ENCODE data around the gene CALML3.

CALML3 gene

GRCh38 chr10:5484205-5484604, 40.6 kb upstream of the CALML3 start:
- H3K27me3 ChIP-seq (ENCODE audit: control insufficient read depth, insufficient read depth, low read length): no peaks in the 10 kb centered on the region
- no peak overlapping the region for H3K9ac ChIP-seq (ENCODE audit: low read length)
- no peaks in the 10 kb centered on the region for H3K36me3 ChIP-seq (ENCODE audit: control insufficient read depth, low read depth, low read length)
- H3K4me1 ChIP-seq (ENCODE audit: control insufficient read depth, low read depth, low read length): peaks cover 5% of the 10 kb centered on the region
- H3K27ac ChIP-seq (ENCODE audit: low read length): no peak overlapping the region
- no peaks in the 10 kb centered on the region for H3K9me3 ChIP-seq (ENCODE audit: control insufficient read depth, low read depth, low read length)
- no peak overlapping the region for H3K4me3 ChIP-seq (ENCODE audit: low read length)

- H3K4me3 ChIP-seq (ENCODE audit: low read length): no peak overlapping the region
- no peak overlapping the region for H3K9ac ChIP-seq (ENCODE audit: low read length)
- peaks cover 5% of the 10 kb centered on the region for H3K4me1 ChIP-seq (ENCODE audit: control insufficient read depth, low read depth, low read length)
- no peaks in the 10 kb centered on the region for H3K9me3 ChIP-seq (ENCODE audit: control insufficient read depth, low read depth, low read length)
- H3K27me3 ChIP-seq (ENCODE audit: control insufficient read depth, insufficient read depth, low read length): no peaks in the 10 kb centered on the region
- H3K36me3 ChIP-seq (ENCODE audit: control insufficient read depth, low read depth, low read length): no peaks in the 10 kb centered on the region
- H3K27ac ChIP-seq (ENCODE audit: low read length): no peak overlapping the region
Observed at GRCh38 chr10:5485290-5485689, 39.5 kb upstream of the CALML3 start.

- Histone ChIP-seq H3K36me3 (ENCODE audit: control insufficient read depth, low read depth, low read length) (no peaks in the 10 kb centered on the region), H3K4me3 (ENCODE audit: low read length) (no peak overlapping the region), H3K27me3 (ENCODE audit: control insufficient read depth, insufficient read depth, low read length) (no peaks in the 10 kb centered on the region), H3K4me1 (ENCODE audit: control insufficient read depth, low read depth, low read length) (peaks cover 5% of the 10 kb centered on the region), H3K9me3 (ENCODE audit: control insufficient read depth, low read depth, low read length) (no peaks in the 10 kb centered on the region), H3K27ac (ENCODE audit: low read length) (no peak overlapping the region), H3K9ac (ENCODE audit: low read length) (no peak overlapping the region)
Observed at GRCh38 chr10:5485948-5486852, 38.6 kb upstream of the CALML3 start.

GRCh38 chr10:5486853-5487235, 37.9 kb upstream of the CALML3 start:
- Histone ChIP-seq H3K36me3 (ENCODE audit: control insufficient read depth, low read depth, low read length) (no peaks in the 10 kb centered on the region), H3K9ac (ENCODE audit: low read length) (no peak overlapping the region), H3K4me3 (ENCODE audit: low read length) (no peak overlapping the region), H3K9me3 (ENCODE audit: control insufficient read depth, low read depth, low read length) (no peaks in the 10 kb centered on the region), H3K27me3 (ENCODE audit: control insufficient read depth, insufficient read depth, low read length) (no peaks in the 10 kb centered on the region), H3K4me1 (ENCODE audit: control insufficient read depth, low read depth, low read length) (peaks cover 5% of the 10 kb centered on the region), H3K27ac (ENCODE audit: low read length) (no peak overlapping the region)

- Histone ChIP-seq H3K4me3 (ENCODE audit: low read length) (no peak overlapping the region), H3K27ac (ENCODE audit: low read length) (no peak overlapping the region), H3K9ac (ENCODE audit: low read length) (no peak overlapping the region)
Observed at GRCh38 chr10:5488272-5489161, 36.2 kb upstream of the CALML3 start.

GRCh38 chr10:5490032-5490431, 34.7 kb upstream of the CALML3 start:
- Histone ChIP-seq H3K4me3 (ENCODE audit: low read length) (no peak overlapping the region), H3K27ac (ENCODE audit: low read length) (no peak overlapping the region), H3K4me1 (ENCODE audit: control insufficient read depth, low read depth, low read length) (peaks cover 5% of the 10 kb centered on the region), H3K9me3 (ENCODE audit: control insufficient read depth, low read depth, low read length) (no peaks in the 10 kb centered on the region), H3K36me3 (ENCODE audit: control insufficient read depth, low read depth, low read length) (no peaks in the 10 kb centered on the region), H3K9ac (ENCODE audit: low read length) (no peak overlapping the region), H3K27me3 (ENCODE audit: control insufficient read depth, insufficient read depth, low read length) (no peaks in the 10 kb centered on the region)

More at GRCh38 chr10:5488272-5489161, 36.2 kb upstream of the CALML3 start:
- no peaks in the 10 kb centered on the region for H3K36me3 ChIP-seq (ENCODE audit: control insufficient read depth, low read depth, low read length)
- H3K9me3 ChIP-seq (ENCODE audit: control insufficient read depth, low read depth, low read length): no peaks in the 10 kb centered on the region
- no peaks in the 10 kb centered on the region for H3K27me3 ChIP-seq (ENCODE audit: control insufficient read depth, insufficient read depth, low read length)
- peaks cover 5% of the 10 kb centered on the region for H3K4me1 ChIP-seq (ENCODE audit: control insufficient read depth, low read depth, low read length)

- Histone ChIP-seq H3K9me3 (ENCODE audit: control insufficient read depth, low read depth, low read length) (no peaks in the 10 kb centered on the region), H3K4me3 (ENCODE audit: low read length) (no peak overlapping the region), H3K9ac (ENCODE audit: low read length) (no peak overlapping the region), H3K27me3 (ENCODE audit: control insufficient read depth, insufficient read depth, low read length) (no peaks in the 10 kb centered on the region), H3K36me3 (ENCODE audit: control insufficient read depth, low read depth, low read length) (no peaks in the 10 kb centered on the region), H3K4me1 (ENCODE audit: control insufficient read depth, low read depth, low read length) (peaks cover 5% of the 10 kb centered on the region), H3K27ac (ENCODE audit: low read length) (no peak overlapping the region)
Observed at GRCh38 chr10:5490698-5491464, 33.9 kb upstream of the CALML3 start.

- H3K36me3 ChIP-seq (ENCODE audit: control insufficient read depth, low read depth, low read length): no peaks in the 10 kb centered on the region
- no peak overlapping the region for H3K9ac ChIP-seq (ENCODE audit: low read length)
- H3K9me3 ChIP-seq (ENCODE audit: control insufficient read depth, low read depth, low read length): no peaks in the 10 kb centered on the region
- H3K27me3 ChIP-seq (ENCODE audit: control insufficient read depth, insufficient read depth, low read length): no peaks in the 10 kb centered on the region
- H3K27ac ChIP-seq (ENCODE audit: low read length): no peak overlapping the region
- no peak overlapping the region for H3K4me3 ChIP-seq (ENCODE audit: low read length)
- H3K4me1 ChIP-seq (ENCODE audit: control insufficient read depth, low read depth, low read length): no peaks in the 10 kb centered on the region
Observed at GRCh38 chr10:5491477-5491876, 33.3 kb upstream of the CALML3 start.

- Histone ChIP-seq H3K27me3 (ENCODE audit: control insufficient read depth, insufficient read depth, low read length) (no peaks in the 10 kb centered on the region), H3K4me3 (ENCODE audit: low read length) (no peak overlapping the region), H3K4me1 (ENCODE audit: control insufficient read depth, low read depth, low read length) (no peaks in the 10 kb centered on the region), H3K9me3 (ENCODE audit: control insufficient read depth, low read depth, low read length) (no peaks in the 10 kb centered on the region), H3K27ac (ENCODE audit: low read length) (no peak overlapping the region), H3K9ac (ENCODE audit: low read length) (no peak overlapping the region), H3K36me3 (ENCODE audit: control insufficient read depth, low read depth, low read length) (no peaks in the 10 kb centered on the region)
Observed at GRCh38 chr10:5492322-5492855, 32.4 kb upstream of the CALML3 start.

- H3K4me3 ChIP-seq (ENCODE audit: low read length): no peak overlapping the region
- no peak overlapping the region for H3K27ac ChIP-seq (ENCODE audit: low read length)
- no peaks in the 10 kb centered on the region for H3K27me3 ChIP-seq (ENCODE audit: control insufficient read depth, insufficient read depth, low read length)
- no peak overlapping the region for H3K9ac ChIP-seq (ENCODE audit: low read length)
- no peaks in the 10 kb centered on the region for H3K4me1 ChIP-seq (ENCODE audit: control insufficient read depth, low read depth, low read length)
- no peaks in the 10 kb centered on the region for H3K9me3 ChIP-seq (ENCODE audit: control insufficient read depth, low read depth, low read length)
- no peaks in the 10 kb centered on the region for H3K36me3 ChIP-seq (ENCODE audit: control insufficient read depth, low read depth, low read length)
Observed at GRCh38 chr10:5492929-5493576, 31.7 kb upstream of the CALML3 start.

All from iPS-18a (cell line).